OCI-LY3 (cell line): ENCODE data around the gene ZCCHC10.
"Not testable (repeated sequence)": the region's sequence is repeated elsewhere in the genome, so short reads cannot be mapped to it uniquely, and the experiment has no call there.

Source experiments
- EZH2phosphoT487 ChIP-seq: fragments of 200-600 bp; shearing (Covaris generic); IDR thresholded peaks from 2 replicates; pipeline ENCODE4 v1.6.1; 2018; ENCODE audit warnings: antibody characterized with exemption, mixed run types, low read depth
- TF ChIP-seq, protein P1 (sequence below): fragments of 200-600, 300-600 bp; sonication (generic); IDR thresholded peaks from 2 replicates; pipeline ENCODE4 v1.5.1; 2014; ENCODE audit warnings: antibody characterized with exemption, low read length, low read depth

DNA sequence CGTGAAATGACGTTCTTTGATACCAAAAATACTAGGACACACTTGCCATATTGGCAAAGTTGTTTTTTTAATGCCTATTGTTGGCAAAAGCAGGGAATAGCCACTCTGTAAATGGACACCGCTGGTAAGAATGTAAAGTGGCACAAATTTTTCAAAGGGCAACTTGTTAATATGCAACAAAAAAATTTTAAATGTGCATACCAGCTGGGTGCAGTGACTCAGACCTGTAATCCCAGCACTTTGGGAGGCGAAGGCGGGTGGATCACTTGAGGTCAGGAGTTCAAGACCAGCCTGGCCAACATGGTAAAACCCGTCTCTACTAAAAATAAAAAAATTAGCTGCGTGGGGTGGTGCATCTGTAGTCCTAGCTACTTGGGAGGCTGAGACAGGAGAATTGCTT lies 6.9 kb downstream of the ZCCHC10 start:
- not testable (repeated sequence) for TF ChIP-seq EZH2phosphoT487
- TF ChIP-seq, protein P1, sequence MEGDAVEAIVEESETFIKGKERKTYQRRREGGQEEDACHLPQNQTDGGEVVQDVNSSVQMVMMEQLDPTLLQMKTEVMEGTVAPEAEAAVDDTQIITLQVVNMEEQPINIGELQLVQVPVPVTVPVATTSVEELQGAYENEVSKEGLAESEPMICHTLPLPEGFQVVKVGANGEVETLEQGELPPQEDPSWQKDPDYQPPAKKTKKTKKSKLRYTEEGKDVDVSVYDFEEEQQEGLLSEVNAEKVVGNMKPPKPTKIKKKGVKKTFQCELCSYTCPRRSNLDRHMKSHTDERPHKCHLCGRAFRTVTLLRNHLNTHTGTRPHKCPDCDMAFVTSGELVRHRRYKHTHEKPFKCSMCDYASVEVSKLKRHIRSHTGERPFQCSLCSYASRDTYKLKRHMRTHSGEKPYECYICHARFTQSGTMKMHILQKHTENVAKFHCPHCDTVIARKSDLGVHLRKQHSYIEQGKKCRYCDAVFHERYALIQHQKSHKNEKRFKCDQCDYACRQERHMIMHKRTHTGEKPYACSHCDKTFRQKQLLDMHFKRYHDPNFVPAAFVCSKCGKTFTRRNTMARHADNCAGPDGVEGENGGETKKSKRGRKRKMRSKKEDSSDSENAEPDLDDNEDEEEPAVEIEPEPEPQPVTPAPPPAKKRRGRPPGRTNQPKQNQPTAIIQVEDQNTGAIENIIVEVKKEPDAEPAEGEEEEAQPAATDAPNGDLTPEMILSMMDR = not testable (repeated sequence)
